HuH-7.5 (cell line): Measurements from ENCODE around the gene UGGT2.
"Not testable (repeated sequence)": the region's sequence is repeated elsewhere in the genome, so short reads cannot be mapped to it uniquely, and the experiment has no call there.

Source experiments
- DNase-seq: peaks from one replicate; pipeline ENCODE4 v3.0.0; 2011; ENCODE audit warnings: low spot score

The UGGT2 gene

DNA sequence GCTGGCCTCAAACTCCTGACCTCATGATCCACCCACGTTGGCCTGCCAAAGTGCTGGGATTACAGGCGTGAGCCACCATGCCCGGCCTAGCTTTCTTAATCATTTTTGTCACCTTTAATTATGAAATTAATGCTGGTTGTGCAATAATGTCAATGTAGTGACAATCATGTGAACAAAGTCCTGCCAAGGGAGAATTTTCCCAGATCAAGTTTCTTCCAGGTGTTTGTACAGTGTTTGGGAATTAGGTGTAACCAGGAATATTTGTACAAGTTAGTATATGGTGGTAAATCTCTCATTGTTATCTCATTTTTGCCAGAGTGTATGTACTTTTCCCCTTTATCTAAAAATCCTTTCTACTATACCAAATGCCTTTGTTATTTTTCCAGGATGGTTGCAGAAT is 171.1 kb downstream of the UGGT2 start:
- DNase-seq: no peak

DNA sequence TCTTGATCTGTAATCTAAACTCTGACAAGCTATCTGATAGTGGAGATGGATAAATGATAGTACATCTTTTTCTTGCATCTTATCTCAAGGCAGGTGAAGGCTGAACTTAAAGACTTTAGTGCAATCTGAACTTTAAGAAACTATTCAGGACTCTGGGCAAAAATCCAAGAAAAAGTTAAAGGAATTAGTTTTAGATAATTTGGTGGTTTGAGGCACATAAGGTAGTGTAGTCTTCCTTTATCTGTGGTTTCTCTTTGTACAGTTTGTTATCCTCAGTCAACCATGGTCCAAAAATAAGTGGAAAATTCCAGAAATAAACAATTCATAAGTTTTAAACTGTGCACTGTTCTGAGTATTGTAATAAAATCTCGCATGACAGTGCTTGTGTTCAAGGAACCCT is 172.9 kb downstream of the UGGT2 start:
- no peak for DNase-seq

DNA sequence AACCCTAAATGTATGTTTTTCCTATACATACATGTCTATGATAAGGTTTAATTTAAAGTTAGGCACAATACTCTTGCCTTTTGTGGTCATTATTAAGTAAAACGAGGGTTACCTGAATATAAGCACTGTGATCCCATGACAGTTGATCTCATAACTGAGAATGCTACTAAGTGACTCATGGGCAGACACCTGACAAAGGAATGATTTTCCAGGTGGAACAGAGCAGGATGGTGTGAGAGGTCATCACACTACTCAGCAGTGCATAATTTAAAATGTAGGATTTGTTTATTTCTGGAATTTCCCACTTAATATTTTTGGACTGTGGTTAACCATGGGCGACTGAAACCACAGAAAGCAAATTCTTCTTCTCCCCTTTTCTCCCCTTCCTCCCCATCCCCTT is 178.9 kb downstream of the UGGT2 start:
- DNase-seq: no peak

DNA sequence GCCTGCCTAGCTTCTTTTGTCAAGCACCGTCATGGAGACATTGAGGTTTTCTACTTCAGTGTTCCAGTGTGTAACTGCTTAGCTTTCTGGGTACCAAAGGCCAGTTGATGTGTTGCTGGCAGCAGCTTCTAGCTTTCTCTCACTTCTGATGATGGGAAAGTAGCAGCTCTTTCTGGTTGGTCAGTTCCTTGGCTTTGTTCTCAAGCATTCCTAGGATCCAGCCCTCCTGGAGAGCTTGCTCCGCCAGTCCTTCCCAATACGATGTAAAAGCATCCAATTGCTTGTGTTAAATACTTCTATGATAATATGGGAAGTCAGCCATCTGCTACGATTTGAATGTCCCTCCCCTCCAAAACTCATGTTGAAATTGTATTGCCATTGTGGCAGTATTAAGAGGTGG is 182.8 kb downstream of the UGGT2 start:
- no peak for DNase-seq

DNA sequence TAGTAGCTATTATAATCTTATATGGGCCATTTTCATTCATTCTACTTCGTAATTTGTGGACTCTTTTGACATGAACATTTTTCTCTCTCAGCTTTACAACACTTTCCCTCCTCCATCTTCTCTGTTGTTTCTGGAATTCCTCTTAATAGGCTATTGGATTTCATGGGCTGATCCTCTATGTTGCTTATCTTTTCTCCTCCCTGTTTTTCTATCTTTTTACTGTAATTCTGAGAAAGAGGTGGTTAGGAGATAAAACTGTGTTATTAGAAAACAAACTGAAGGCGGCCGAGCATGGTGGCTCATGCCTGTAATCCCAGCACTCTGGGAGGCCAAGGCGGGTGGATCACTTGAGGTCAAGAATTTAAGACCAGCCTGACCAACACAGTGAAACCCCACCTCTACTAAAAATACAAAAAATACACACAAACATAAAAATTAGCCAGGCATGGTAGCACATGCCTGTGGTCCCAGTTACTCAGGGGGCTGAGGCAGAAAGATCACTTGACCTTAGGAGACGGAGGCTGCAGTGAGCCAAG is 188.1 kb downstream of the UGGT2 start:
- DNase-seq: no peak

DNA sequence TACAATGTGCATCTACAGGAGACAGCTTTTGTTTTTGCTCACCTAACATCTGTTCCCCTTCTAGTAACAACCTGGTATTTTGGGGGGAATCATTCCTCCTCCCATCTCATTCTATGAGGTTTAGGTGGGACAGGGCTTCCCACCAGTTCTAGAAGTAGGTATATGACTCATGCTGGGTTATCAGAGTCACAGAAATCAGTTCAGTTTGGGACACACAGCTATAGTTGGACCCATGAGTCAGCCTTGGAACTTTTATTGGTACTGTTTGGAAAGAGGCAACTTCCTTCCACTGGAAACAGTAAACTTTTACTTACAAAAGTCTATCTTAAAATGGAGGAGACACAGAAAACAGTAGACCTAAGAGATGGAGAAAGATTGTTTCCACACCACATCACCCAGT is 190.8 kb downstream of the UGGT2 start:
- no peak for DNase-seq

DNA sequence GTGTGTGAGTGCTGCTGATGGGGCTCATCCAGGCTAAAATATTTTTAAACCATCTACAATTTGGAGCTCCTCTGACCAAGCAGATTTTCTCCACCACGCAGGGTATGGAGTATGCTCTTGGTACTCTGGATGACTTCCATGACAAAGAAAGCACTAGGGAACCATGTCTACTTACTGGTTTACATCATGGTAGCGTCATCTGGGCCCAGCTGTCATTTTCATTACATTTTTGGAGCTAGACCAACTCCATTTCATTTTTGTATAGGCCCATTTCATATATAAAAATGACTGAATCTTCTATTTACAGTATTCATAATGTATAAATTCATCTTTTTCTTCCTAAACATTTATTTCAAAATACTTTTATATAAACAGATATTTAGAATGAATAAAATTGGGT is 191.9 kb downstream of the UGGT2 start:
- DNase-seq: no peak

DNA sequence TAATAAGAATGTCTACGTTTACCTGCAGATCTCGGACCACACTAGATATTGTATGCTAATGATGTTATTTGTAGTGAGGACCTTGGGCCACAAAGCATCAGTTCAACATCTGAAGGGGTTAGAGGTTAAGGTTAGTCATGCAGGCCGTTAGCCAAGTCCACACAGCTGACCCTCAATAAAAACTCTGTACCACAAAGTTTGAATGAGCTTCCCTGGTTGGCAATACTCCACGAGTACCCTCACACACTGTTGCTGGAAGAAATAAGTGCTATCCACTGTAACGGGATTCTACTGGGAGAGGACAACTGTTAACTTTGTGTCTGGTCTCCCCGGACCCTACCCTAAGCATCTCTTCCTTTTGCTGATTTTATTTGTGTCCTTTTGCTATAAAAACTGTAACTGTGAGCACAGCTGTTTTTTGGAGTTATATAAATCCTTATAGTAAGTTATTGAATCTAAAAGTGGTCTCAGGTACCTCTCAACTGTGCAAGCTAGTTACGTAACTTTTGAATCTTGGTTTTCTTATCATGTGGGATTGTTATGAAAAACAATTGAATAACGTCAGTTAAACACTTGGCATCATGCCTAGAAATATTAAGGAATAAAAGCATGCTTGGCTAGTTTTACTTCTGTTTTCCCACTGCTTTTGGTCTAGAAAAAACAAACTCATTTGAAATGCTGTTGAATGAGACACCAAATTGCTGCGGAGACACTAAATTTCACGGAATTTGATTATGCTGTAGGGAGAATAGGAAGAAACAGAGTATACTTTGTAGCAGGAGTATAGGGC is 194.7 kb downstream of the UGGT2 start:
- DNase-seq: no peak

DNA sequence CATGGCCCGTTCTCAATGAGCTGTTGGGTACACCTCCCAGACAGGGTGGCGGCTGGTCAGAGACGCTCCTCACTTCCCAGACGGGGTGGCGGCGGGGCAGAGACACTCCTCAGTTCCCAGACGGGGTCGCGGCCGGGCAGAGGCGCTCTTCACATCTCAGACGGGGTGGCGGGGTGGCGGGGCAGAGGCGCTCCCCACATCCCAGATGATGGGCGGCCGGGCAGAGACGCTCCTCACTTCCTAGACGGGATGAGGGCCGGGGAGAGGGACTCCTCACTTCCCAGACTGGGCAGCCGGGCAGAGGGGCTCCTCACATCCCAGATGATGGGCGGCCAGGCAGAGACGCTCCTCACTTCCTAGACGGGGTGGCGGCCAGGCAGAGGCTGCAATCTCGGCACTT is 207.5 kb downstream of the UGGT2 start:
- not testable (repeated sequence) for DNase-seq

DNA sequence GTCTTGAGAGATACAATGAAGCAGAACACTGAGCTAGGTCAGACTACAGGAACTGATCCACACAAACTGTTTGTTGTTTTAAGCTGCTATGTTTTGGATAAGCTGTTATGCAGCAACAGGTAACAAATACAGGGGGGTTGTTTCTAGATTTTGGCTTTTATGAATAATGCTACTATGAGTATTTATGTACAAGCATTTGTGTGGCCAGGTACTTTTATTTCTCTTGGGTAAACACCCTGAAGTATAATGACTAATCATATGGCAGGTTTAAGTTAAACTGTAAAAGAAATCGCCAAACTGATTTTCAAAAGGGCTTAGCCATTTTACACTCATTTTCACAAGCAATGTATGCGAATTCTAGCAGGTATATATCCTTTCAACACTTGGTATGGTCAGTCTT is 210.3 kb downstream of the UGGT2 start:
- DNase-seq: no peak

DNA sequence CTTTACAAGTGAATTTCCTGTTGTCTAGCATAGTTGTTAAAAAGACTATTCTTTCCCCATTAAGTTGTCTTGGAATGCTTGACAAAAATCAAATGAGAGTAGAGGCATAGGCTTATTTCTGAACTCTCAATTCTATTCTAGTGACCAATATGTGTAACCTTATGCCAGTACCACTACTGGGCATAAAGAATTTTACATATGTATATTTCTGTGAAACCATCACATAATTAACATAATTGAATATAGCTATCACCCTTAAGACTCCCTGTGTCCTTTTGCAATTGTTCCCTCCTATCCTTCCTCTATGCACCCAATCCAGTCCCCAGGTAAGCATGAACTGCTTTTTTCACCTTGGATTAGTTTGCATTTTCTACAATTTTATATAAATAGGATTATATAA is 211.3 kb downstream of the UGGT2 start:
- DNase-seq: no peak

DNA sequence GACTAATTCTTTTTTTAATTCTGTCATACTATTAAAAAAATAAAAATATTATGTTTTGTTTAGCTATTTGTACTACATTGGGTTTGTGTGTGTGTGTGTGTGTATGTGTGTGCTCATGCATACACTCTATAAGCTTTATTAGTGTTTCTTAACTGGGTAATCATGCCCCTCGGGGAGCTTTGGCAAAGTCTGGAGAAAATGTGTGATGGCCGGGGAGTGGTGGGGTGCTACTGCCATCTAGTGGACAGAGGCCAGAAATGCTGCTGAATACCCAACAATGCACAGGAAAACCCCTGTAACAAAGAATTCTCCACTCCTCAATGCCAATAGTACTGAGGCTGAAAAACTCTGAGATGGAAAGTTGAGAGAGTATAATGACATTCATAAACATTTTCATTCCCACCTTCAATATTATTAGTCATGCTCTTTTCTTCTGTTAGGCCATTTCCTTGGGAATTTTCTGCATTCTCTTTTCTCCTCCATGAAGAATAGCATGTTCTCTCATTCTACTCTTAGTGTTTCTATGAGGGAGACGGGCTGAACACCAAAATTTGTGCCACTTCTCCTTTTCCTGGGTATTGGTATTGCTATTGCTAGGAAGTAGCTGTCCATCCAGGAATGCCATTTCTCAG is 219.0 kb downstream of the UGGT2 start:
- peak; percentile 4 for DNase-seq

DNA sequence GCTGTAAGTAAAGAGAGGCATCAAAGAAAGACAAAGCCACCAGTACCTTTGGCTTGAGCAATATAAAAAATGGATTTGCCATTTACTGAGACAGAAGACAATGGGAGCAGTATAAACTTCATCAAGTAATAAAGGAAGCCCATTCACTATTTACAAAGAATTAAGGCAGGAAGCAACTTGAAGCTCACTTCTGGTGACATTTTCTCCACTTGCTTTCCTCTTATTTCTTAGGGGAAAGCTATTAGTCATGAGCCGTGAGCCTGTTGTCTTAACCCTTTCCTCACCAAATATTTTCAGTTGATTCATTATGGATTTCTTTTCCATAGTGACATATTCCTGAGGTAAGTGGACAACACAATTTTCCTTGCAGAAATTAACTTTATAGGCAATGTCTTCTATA is 219.5 kb downstream of the UGGT2 start:
- DNase-seq: no peak

DNA sequence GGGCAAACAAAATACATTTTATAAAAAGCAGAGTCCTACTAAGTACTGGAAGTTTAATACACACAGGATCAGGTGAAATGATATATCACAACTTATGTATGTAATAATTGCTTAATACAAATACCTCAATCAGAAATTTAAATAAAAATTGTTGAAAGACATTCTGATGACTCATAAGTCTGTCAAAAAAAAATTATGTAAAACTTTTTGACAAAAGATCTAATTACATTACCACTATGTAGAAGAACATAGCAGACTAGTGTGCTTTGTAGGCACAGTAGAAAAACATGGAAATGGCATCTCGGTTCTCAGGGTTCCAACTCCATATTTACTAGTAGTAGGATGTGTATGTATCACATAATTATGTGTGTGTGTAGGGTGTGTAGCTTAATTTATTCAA is 220.1 kb downstream of the UGGT2 start:
- DNase-seq: no peak

DNA sequence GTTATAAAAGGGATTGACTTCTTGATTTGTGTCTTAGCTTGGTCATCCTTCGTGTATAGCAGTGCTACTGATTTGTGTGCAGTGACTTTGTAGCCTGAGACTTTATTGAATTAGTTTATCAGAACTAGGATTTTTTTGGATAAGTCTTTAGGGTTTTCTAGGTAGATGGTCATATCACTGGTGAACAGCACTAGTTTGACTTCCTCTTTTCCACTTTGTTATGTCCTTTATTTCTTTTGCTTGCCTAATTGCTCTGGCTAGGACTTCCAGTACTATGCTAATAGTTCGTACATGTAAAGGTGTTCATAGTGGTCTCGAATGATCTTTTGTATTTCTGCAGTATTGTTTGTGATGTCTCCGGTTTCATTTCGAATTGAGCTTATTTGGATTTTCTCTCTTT is 230.9 kb downstream of the UGGT2 start:
- DNase-seq: no peak

DNA sequence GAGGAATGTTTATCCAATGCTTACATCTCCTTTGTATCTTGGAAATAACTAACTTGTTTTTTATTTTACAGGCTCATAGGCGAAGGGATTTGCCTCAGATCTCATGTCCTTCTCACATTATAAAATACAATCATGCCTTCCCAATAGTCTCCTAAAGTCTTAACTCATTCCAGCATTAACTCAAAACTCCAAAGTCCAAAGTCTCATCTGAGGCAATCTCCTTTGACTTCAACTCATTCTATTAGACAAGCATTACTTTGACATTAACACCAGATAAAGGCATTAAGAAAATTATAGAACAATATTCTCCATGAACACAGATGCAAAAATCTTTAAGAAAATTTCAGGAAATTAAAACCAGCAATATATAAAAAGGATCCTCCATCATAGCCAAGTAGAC is 238.7 kb downstream of the UGGT2 start:
- no peak for DNase-seq

DNA sequence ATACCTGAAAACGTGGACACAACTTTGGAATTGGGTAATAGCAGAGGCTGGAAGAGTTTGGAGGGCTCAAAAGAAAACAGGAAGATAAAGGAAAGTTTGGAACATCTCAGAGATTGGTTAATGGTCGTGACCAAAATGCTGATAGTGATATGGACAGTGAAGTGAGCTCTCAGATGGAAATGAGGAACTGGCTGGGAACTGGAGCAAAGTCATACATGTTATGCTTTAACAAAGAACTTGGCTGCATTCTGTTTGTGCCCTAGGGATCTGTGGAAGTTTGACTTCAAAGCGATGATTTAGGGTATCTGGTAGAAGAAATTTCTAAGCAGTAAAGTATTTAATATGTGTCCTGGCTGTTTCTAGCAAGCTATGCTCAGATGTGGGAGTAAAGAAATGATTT is 240.1 kb downstream of the UGGT2 start:
- DNase-seq: no peak

DNA sequence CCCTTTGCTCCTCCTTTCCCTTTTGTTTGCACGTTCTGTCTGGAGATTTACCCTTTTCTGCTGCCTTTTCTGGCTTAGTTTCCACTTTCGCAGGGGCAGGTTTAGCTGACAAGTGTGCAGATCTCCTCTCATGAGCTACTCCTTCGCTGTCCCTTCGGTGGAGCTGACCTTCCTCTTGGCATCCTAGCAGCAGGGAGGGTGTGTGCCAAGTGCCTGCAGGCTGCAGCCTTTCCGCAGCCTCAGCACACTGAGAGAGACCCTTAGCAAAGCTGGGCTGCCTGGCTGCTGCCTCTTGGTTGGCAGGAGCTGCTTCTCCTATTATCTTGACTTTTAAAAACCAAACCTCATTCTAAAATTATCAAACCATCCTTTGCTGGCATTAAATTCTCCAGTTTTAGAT is 243.8 kb downstream of the UGGT2 start:
- no peak for DNase-seq

DNA sequence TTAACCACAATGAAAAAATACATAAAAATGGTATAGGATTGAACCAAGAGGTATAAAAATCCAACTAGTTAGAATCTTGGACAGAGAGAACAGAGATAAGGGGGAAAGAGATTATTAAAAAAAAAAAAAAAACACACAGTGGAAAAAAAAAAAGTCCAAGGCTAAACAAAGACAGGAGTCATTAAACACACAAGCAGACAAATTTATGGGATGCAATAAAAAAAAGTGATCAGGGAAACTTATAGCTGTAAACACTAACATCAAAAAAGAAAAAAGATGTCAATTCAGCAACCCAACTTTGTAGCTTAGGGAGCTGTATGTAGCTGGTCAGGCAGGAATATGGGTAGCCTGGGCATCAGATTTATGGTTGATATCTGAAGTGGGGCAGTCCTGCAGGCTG is 247.3 kb downstream of the UGGT2 start:
- DNase-seq: no peak

DNA sequence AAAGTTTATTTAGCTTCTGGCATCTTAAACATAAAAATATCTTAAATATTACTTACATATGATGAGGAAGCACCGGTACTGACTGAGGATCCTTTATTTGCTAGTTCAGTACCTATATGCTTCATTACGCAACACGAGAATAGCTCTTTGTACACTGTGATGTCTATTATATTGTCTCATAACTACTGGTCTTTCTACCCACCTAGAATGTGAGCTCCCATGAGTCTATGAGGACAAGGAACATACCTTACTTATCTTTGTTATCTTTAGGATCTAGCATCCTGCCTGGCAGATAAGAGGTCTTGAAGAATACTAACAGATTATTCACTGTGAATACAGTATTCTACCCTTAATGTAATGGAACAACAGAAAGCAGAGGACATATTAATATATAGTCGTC is 251.4 kb downstream of the UGGT2 start:
- no peak for DNase-seq

DNA sequence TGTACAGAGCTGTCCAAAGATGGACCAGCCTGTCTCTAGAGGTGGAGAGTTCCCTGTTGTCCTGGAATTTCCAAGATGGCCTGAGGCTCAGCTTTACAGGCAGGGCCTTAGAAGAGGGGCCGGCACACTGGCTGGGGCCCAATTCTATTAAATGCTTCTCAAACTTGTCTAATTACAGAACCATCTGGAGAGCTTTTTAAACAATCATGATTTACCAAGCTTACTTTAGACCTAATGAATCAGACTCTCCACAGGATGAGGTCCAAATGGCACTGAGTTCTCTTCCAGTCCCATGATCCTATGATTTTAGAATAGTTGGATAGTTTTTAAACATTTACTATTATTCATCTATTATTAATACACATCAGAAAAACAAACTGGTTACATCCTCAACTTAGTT is 252.8 kb downstream of the UGGT2 start:
- DNase-seq: no peak

DNA sequence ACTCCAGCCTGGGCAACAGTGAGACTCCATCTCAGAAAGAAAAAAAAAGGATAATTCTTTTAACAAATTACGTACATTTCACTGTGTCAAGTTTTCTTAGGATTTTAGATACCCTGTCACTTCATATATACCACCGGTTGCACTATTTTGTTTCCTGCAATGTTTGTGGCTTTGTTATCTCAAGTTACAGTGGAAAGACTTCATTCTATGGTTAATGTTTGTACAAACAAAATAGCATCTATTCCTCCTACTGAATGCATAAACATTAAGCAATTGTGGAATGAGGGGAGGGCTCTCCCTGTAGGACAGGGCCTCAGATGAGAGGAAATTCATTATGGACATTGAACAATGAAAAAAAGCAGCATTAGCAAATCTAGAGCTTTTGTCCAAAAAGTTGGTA is 256.2 kb downstream of the UGGT2 start:
- DNase-seq: no peak

DNA sequence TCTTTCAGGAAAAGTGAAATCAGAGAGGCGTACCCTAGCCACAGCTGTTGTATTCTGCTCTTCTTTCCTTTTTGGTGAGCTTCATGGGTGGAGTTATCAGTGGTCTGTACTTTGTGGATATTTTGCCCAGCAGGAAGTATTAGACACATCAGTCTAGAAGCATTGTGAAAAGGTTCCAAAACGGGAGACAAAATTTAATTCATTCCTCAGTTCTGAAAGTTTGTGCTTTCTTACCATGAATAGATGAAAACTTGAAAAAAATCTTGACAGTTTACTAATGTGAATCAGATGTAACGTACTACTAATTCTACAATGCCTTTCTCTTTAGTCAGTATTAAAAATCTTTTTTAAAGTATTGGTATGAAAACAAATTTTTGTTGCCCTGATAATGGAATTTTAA is 259.4 kb downstream of the UGGT2 start:
- no peak for DNase-seq

DNA sequence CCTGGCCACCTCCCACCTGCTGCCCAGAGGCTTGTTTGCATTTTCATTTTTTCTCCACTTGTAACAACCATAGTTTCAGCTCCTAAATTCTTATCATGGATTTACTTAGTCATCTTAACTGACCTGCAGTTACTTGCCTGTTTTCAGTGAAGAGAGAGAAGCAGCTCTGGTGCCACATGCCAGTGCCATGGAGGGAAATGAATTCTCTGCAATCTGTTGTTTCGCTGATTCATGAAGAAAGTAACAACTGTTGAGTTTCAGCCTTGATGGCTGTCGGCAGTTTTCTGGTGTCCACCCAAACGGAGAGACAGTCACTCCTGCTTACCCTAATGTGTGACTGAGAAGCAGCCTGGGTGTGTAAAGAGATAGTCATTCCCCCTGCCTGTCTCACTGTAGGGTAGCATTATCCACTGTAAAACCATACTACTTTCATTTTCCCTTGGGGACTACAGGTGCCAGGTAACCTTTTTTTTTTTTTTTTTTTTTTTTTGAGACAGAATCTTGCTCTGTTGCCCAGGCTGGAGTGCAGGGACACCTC is 260.1 kb downstream of the UGGT2 start:
- no peak for DNase-seq
